Thoracic aorta (tissue), 2 donors: ENCODE results near the gene TRAPPC12. TPM values are rescaled to one million over a fixed set of nuclear protein-coding genes. Genes with fewer than 3 reads are reported as not detected.

Experiments
- ATAC-seq: fragments of 150-250 bp; one replicate; pipeline ENCODE4 v1.8.0; 2017; ENCODE audit warnings: low read depth; ENCODE audit not compliant: insufficient number of reproducible peaks, low FRiP score
- DNase-seq: peaks from one replicate; pipeline ENCODE4 v3.0.0-alpha.2; 2020; ENCODE audit warnings: low spot score
- H3K27ac ChIP-seq, 2 donors: fragments of 200-600 bp; sonication (generic); 1 replicate in 1 of 2; 2 replicates in 1 of 2; pipeline ENCODE4 v1.5.1; 2016; ENCODE audit warnings: mild to moderate bottlenecking in 2 of 2, moderate library complexity in 2 of 2
- H3K27me3 ChIP-seq: fragments of 200-600 bp; sonication (generic); replicated peaks from 2 replicates; pipeline ENCODE4 v1.6.0; 2016; ENCODE audit warnings: mild to moderate bottlenecking; ENCODE audit not compliant: insufficient read depth
- H3K36me3 ChIP-seq: fragments of 200-600 bp; sonication (generic); one replicate; pipeline ENCODE4 v1.5.1; 2016
- H3K4me1 ChIP-seq, 2 donors: fragments of 200-600 bp; sonication (generic); 1 replicate in 1 of 2; 2 replicates in 1 of 2; pipeline versions ENCODE4 v1.5.1 to v1.6.0; 2016; ENCODE audit warnings: low read depth in 2 of 2, mild to moderate bottlenecking in 1 of 2; ENCODE audit not compliant: control insufficient read depth in 1 of 2
- H3K4me3 ChIP-seq: fragments of 200-600 bp; sonication (generic); 2 replicates; pipeline ENCODE4 v1.5.1; 2016; ENCODE audit warnings: mild to moderate bottlenecking
- H3K9me3 ChIP-seq: fragments of 200-600 bp; sonication (generic); 2 replicates; pipeline ENCODE4 v1.5.1; 2016
- total RNA-seq, 2 donors: library from RNA; depleted of rRNA; stranded (reverse); fragments of >200 nt; gene quantifications; one replicate each; pipeline versions ENCODE4 v1.1.0 to v1.2.3, GENCODE V29; 2016
- TF ChIP-seq, protein P1 (sequence below): fragments of 200-600 bp; sonication (generic); IDR thresholded peaks from one replicate; pipeline ENCODE4 v1.5.1; 2019; ENCODE audit warnings: antibody characterized with exemption

The TRAPPC12 gene
- 100 to 1,000 TPM; 121 to 180 TPM for total RNA-seq

DNA sequence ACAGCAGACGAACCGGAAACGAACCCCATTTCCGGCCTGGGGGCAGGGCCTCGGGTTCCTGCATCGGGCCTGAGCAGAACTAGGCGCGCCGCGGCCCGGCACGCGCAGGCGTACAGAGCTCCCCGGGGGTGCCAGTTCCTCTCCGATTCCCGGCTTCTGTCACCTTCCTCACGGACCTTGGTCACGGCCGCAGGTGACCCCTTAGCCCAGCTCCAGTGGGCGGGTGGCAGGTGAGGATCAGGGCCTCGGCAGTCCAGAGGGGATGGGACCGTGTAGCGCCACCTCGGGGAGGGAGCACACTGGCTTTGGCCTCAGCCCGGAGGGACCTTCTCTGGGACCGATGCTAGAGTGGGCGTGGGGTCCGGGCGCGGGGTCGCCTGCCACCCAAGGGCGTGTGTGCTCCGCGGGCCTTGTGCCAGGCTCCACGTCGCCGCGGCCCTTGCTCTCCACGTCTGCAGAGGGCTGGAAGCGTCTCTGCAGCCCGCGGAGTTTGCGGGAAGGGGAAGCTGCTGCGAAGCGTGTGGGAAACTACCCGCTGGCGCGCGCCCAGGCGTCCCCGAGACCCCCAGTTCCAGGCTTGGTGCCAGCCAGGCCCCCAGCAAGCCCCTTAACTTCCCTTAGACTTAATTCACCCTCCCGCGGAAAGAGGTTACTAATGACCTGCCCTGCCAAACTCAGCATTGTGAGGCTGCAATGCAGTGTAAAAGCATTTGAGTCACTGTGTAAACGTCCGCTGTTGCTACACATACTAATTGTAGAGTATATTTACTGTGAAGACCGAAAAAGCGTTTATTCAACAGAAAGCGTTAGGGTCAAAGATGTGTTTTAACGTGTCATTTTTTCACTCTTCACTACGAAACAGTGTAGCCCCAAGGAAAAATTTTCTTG, at the start of gene TRAPPC12:
Gene TRAPPC12 (plus strand): TSS at position 48 of the 888 bp plus-strand sequence. CDS start 7,930 bp downstream, outside the sequence.
- peak; percentile 63 for ATAC-seq

GRCh38 chr2:3332133-3332532, 47.4 kb upstream of the TRAPPC12 start:
- Histone ChIP-seq H3K36me3 (peaks cover 3% of the 10 kb centered on the region), H3K27ac (no peak overlapping the region), H3K4me1 (no peaks in the 10 kb centered on the region), H3K27me3 (no peaks in the 10 kb centered on the region), H3K4me3 (no peak overlapping the region), H3K9me3 (no peaks in the 10 kb centered on the region)
- ATAC-seq = no peak
- no peak for DNase-seq
- TF ChIP-seq, protein P1, sequence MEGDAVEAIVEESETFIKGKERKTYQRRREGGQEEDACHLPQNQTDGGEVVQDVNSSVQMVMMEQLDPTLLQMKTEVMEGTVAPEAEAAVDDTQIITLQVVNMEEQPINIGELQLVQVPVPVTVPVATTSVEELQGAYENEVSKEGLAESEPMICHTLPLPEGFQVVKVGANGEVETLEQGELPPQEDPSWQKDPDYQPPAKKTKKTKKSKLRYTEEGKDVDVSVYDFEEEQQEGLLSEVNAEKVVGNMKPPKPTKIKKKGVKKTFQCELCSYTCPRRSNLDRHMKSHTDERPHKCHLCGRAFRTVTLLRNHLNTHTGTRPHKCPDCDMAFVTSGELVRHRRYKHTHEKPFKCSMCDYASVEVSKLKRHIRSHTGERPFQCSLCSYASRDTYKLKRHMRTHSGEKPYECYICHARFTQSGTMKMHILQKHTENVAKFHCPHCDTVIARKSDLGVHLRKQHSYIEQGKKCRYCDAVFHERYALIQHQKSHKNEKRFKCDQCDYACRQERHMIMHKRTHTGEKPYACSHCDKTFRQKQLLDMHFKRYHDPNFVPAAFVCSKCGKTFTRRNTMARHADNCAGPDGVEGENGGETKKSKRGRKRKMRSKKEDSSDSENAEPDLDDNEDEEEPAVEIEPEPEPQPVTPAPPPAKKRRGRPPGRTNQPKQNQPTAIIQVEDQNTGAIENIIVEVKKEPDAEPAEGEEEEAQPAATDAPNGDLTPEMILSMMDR = no peak

More for the DNA sequence above, at the start of gene TRAPPC12:
- no peaks in the 10 kb centered on the region for H3K36me3 ChIP-seq
- peak within 1 kb of the TSS; percentile 82 to 92 for H3K27ac ChIP-seq
- TF ChIP-seq, protein P1 = peak; percentile 26
- no peaks in the 10 kb centered on the region for H3K27me3 ChIP-seq
- no peaks in the 10 kb centered on the region for H3K9me3 ChIP-seq
- H3K4me1 ChIP-seq = peaks cover 14 to 25% of the 10 kb centered on the region in 2 donors
- peak; percentile 60 for DNase-seq
- peak within 1 kb of the TSS; percentile 87 for H3K4me3 ChIP-seq

DNA sequence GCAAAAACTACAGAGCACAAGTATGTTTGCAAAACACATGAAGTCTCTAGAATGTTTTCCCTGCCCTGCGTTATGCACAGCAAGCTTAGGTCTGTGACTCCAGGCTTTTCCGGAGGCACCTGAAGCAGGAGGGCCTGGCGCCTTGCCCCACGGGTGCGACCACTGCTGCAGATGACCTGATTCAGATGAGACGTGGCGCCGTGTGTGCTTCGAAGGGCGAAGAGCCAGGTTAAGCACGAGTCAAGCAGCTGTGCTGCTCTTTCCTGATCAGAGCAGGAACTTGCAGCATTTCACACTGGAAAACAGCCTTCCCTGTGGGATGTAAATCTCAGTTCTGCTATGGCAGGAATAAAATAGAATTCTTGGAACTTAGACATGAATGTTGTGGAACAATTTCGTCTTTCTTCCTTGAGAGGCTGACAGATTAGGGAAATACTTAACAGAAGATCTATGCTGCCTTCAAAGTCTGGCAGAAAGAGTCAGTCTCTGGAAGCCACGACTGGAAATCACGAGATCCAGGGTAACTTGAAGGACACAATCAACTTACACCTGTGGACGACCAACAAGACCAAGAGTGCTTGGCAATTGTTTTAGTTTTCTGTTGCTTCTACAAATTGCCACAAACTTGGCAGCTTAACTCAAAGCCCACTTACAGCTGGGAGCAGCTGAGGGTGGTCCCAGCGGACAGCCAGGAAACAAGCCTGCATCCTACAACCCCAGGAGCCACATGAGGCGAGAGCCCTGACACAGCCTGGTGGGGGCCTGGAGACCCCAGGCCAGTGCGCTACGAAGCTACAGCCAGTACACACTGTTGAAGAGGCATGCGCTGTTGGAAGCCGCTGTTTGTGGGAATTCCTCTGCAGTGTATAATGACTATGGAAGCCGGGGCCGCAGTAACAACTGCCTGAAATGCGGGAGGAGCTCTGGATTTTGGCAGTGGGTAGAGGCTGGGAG, 44.8 kb upstream of the TRAPPC12 start:
- Histone ChIP-seq H3K27ac (no peak overlapping the region), H3K9me3 (no peaks in the 10 kb centered on the region), H3K27me3 (no peaks in the 10 kb centered on the region), H3K36me3 (peaks cover 3% of the 10 kb centered on the region), H3K4me1 (no peaks in the 10 kb centered on the region), H3K4me3 (no peak overlapping the region)
- no peak for ATAC-seq
- TF ChIP-seq, protein P1 = no peak
- DNase-seq = no peak

- H3K27me3 ChIP-seq = no peaks in the 10 kb centered on the region
- H3K4me1 ChIP-seq = no peaks in the 10 kb centered on the region
- ATAC-seq (no peak), DNase-seq (no peak)
- peaks cover 3% of the 10 kb centered on the region for H3K36me3 ChIP-seq
- TF ChIP-seq, protein P1 = no peak
- no peaks in the 10 kb centered on the region for H3K9me3 ChIP-seq
- H3K4me3 ChIP-seq = no peak overlapping the region
- no peak overlapping the region for H3K27ac ChIP-seq
These were observed 42.6 kb upstream of the TRAPPC12 start for GRCh38 chr2:3336844-3337243.

GRCh38 chr2:3338340-3338739, 41.2 kb upstream of the TRAPPC12 start:
- Histone ChIP-seq H3K27me3 (no peaks in the 10 kb centered on the region), H3K27ac (no peak overlapping the region), H3K9me3 (no peaks in the 10 kb centered on the region), H3K36me3 (peaks cover 3% of the 10 kb centered on the region), H3K4me3 (no peak overlapping the region), H3K4me1 (no peaks in the 10 kb centered on the region)
- ATAC-seq (no peak), DNase-seq (no peak)
- TF ChIP-seq, protein P1 = no peak
